Central memory CD4-positive, alpha-beta T cell (primary cell): Measurements from ENCODE around the gene ZFAND2A.
"Not testable (repeated sequence)": the region's sequence is repeated elsewhere in the genome, so short reads cannot be mapped to it uniquely, and the experiment has no call there.

Experiments used
- DNase-seq: peaks from one replicate; pipeline ENCODE4 v3.0.0; 2022

ZFAND2A gene

DNA sequence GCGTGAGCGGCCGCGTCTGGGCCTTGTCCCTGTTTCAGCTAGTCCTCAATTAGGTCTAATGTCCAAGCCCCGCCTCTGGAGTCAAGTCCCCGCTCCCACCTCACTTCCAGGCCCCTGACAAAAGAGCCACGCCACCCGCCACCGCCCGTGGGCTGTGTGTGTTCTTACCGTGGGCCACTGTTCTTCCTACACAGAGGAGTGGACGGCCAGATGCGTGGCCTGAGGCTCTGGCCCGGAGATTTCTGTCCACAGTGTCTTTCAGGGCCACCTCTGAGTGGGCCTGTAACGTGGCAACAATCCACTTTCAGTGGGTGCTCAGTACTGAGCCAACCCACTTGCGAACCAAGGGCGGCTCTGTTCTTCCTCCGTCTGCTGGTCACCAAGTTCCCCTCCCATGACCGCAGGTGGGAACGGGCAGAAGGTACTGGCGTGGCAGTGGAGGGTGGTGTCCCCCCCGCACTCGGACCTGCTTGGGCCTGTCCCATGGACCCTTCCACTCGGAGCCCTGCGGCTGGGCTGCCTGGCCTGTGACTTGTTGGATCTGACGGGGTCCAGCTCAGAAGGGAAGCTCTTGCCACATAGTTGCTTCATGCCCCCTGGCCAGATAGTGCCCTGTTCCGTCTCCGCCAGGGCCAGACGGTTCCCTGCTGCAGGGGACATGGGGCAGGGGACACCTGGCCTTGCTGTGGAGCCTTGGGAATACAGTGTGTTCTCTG lies 15.0 kb upstream of the ZFAND2A start:
- no peak for DNase-seq

DNA sequence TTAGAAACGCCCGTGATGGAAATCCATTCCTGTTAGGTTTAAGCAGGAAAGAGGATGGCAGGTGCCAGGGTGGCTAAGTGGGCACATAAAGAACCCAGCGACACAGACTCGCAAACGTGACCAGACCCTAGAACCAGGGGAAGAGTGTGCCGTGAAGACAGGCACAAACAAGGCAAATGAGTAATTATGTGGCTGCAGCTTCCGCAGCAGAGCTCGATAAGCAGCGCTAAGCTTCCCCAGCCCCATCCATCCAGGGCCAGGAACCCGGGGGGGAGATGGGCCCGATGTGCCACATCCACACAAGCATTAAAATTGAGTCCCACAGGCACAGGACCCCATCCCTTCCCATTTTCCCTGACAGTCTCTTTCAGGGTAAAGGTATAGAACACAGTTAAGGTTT lies 14.0 kb upstream of the ZFAND2A start:
- DNase-seq = no peak

DNA sequence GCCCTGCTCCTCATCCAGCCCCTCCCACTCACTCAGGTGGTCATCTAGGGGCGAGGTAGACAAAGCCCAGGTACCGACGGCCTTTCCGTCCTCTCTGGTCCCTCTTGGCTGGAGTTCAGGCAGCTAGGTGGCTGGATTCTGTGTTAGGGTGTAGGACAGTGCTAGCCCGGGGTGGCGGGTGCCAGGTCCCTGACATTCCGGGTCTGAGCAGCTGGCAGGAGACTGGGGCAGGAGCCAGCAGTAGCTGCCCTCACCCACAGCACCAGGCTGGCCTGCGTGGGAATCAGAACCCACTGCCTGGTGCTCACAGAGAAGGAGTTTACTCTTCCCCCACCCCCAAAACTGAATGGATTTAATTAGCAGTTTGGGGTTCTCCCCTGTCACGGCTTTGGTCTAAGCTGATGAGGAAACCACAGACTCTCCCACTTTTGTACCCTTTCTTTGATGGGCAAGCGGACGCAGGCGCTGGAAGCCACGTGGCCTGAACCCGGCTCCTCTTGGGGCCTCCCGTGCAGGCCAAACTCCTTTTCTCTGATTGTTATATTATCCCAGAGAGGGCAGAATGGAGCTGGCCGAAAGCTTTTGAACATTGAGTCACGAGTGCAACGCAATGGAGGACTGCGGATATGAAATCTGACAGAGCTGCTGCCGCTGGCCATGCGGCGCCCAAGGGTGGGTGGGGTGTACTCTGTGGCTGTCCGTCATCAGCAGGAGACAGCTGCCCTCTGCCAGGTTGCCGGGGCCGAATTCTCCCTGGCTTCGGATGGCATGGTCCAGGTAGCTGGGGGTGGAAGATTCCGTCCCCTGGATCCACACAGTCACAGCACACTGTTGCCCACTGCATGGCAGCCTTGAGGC lies 12.9 kb upstream of the ZFAND2A start:
- DNase-seq = no peak

DNA sequence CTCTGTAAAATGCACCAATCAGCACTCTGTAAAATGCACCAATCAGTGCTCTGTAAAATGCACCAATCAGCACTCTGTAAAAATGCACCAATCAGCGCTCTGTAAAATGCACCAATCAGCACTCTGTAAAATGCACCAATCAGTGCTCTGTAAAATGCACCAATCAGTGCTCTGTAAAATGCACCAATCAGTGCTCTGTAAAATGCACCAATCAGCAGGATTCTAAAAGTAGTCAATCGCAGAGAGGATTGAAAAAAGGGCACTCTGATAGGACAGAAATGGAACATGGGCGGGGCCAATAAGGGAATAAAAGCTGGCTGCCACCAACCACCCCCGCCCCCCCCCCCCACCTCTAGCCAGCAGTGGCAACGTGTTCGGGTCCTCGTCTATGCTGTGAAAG lies 11.5 kb upstream of the ZFAND2A start:
- not testable (repeated sequence) for DNase-seq

GRCh38 chr7:1170741-1171501 lies 10.9 kb upstream of the ZFAND2A start:
- DNase-seq = no peak

- DNase-seq = peak; percentile 82
These were observed 9.7 kb upstream of the ZFAND2A start for GRCh38 chr7:1169409-1170368.

GRCh38 chr7:1168422-1168821 lies 8.4 kb upstream of the ZFAND2A start:
- DNase-seq = no peak

GRCh38 chr7:1164436-1164835 lies 4.4 kb upstream of the ZFAND2A start:
- no peak for DNase-seq

- no peak for DNase-seq
These were observed 3.1 kb upstream of the ZFAND2A start for GRCh38 chr7:1163121-1163520.

GRCh38 chr7:1160670-1161021 lies 650 bp upstream of the ZFAND2A start:
- no peak for DNase-seq

GRCh38 chr7:1159231-1159630 lies 765 bp downstream of the ZFAND2A start:
- not testable (repeated sequence) for DNase-seq

DNA sequence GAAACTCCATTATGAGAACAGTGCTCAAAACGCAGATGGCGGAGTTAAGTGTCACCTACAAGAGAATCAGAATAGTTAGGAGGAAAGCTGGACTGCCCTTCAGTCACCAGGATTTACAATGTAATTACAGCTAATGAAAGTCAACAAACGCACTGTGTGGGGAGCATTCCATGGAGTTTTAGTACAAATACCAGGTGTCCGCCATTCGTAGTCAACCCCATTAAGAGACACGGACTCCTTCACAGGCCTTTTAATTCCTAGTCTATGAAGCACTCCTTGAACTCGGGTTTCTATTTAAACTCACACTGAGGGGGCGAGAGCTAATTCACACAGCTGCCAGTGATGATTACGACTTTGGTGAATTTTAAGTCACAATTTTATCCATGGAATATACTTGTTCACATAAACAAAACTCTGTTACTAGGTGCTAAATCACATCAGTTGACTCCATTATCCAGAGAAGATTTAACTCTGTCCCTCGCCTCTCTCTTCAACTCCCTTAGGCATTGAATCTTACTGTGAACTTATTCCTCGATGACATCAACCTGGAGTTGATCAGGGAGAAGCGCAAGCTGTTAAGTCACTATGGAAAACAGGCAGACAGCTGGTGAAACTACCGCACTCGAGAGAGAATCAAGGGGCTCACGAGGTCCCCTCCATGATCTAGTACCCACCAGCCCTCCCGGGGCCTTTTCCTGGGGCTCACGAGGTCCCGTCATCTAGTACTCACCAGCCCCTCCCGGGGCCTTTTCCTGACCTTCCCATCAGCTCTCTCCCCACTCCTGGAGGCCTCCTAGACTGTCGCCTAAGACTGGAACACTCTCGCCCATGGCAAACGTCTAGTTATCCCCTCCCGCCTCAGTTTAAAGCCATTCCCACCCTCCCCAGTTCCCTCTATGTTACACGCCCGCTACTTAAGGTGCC lies 1.5 kb downstream of the ZFAND2A start:
- no peak for DNase-seq

GRCh38 chr7:1156782-1157535 lies 3.0 kb downstream of the ZFAND2A start:
- no peak for DNase-seq

- DNase-seq = not testable (repeated sequence)
These were observed 3.9 kb downstream of the ZFAND2A start for GRCh38 chr7:1155818-1156781.

GRCh38 chr7:1154172-1154739 lies 5.7 kb downstream of the ZFAND2A start:
- no peak for DNase-seq

DNA sequence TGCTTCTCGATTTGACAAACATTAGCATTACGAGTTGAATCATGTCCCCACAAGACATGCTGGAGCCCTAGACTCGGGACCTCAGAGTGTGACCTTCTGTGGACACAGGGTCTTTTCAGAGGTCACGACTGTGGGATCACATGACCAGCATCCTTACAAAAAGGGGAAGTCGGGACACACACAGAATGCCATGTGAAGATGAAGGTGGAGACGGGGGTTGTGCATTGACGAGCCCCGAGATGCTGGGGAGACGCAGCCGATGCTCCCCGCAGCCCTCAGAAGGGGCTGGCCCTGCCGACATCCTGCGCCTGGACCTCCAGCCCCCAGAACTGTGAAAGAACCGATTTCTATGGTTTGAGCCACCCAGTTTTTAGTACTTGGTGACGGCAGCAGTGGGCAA lies 7.5 kb downstream of the ZFAND2A start:
- DNase-seq = no peak

DNA sequence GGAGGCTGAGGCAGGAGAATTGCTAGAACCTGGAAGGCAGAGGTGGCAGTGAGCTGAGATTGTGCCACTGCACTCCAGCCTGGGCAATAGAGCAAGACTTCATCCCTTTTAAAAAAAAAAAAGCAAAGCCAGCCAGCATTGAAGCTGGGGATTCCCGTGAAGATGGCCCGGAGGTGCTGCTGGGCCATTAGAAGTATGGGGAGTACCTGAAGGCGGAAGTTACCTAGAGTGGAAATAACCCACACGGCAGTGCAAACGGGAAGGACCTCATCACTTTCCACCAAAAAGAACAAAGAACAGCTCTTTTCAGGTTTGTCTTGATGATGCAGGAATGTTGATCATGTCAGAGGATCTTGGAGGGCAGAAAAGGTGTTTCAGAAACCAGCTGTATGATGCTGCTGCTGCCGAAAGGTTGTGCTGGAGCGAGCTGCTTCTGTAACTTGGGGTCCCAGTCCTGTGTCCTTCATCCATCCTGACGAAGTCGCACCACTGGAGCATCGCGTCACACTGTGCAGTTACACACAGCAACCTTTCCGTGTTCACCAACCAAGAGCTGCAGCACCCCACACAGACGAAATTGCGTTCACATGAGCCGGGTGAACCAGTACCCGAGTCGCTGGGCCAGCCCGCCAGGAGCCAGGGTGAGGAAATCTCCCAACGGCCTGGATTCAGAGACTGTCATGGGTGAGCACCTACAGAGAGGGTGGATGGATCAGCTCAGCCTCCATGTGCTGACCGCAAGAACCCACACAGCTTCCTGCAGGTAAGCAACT lies 8.2 kb downstream of the ZFAND2A start:
- no peak for DNase-seq

DNA sequence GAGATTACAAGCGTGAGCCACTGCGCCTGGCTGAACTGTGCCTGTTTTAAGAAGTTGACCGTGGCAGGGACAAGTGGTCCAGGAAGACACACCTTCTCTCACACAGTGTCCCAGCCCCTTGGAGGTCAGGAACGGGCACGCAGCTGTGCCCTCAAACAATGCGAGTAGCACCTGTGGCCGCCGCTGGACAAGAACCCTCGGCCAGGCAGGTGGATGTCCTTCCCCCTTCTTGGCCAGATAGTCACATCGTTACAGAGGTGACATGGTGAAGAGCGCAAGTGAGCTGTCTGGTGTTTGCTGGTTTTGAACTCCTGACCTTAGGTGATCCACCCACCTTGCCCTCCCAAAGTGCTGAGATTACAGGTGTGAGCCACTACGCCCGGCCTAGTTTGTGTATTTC lies 8.8 kb downstream of the ZFAND2A start:
- DNase-seq = no peak
